Neural progenitor cell (in vitro differentiated cells): ENCODE results near the gene SIM2.

Experiments used
- CTCF ChIP-seq: fragments of 200-600 bp; sonication (generic); IDR thresholded peaks from 2 replicates; pipeline ENCODE4 v1.5.1; 2017; ENCODE audit warnings: antibody characterized with exemption, mild to moderate bottlenecking
- EZH2 ChIP-seq: fragments of 200-600 bp; sonication (generic); IDR thresholded peaks from 2 replicates; pipeline ENCODE4 v1.6.1; 2017; ENCODE audit warnings: antibody characterized with exemption, mild to moderate bottlenecking, moderate library complexity

GRCh38 chr21:36769051-36769839 is 70.3 kb downstream of the SIM2 start:
- TF ChIP-seq EZH2 (no peak), CTCF (no peak)
